ENCODE data around the gene DEPP1. TPM values are rescaled to one million over a fixed set of nuclear protein-coding genes. Genes with fewer than 3 reads are reported as not detected.

The DEPP1 gene
- total RNA-seq, 1 experiment from 2014 or later: 3.5 TPM

DNA sequence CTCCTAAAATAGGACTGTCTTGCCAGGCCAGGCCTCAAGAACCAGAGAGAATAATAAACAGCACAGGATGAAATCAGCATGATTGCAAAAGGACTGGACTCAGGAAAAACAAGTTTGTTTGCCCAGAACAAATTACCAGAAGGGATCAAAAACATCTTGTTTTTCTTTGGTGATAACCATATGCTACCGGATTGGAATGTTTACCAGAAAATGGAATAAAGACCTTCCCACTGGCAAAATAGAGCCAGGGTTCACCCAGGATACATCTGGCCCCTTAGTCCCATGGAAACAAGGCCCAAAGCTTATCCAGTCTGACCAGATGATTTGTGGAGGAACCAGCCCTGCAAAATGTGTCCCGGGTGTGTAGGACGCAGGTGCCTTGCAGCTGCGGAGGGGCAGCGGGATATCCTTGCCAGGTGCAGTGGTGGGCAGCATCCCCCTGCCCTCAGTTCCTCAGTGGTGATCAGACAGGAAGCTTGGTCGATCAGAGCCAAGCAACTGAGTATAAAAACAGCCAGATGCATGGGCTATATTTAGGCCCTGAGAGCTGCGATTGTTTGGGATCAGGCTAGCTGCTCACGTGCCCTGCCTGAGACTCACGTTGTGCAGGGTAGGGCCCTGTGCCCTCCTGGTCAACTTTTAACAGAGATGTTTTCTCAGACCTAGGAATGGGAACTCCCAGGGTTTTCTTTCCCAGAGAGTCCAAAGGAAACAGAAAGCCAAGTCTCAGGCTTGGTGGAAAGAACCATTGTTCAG, 17.5 kb upstream of the DEPP1 start:
- no peak overlapping the region for H3K4me3 ChIP-seq
- no peaks in the 10 kb centered on the region for H3K36me3 ChIP-seq
- no peak for DNase-seq
- H3K9me3 ChIP-seq: no peaks in the 10 kb centered on the region
- H3K27me3 ChIP-seq: no peaks in the 10 kb centered on the region

- no peak overlapping the region for H3K4me3 ChIP-seq
- no peaks in the 10 kb centered on the region for H3K36me3 ChIP-seq
- no peaks in the 10 kb centered on the region for H3K27me3 ChIP-seq
- no peak for DNase-seq
- H3K9me3 ChIP-seq: no peaks in the 10 kb centered on the region
Measured at GRCh38 chr10:44995581-44995913, 16.9 kb upstream of the DEPP1 start.

- H3K4me3 ChIP-seq: no peak overlapping the region
- H3K27me3 ChIP-seq: no peaks in the 10 kb centered on the region
- H3K9me3 ChIP-seq: no peaks in the 10 kb centered on the region
- DNase-seq: no peak
- no peaks in the 10 kb centered on the region for H3K36me3 ChIP-seq
Measured at GRCh38 chr10:44994752-44995530, 16.3 kb upstream of the DEPP1 start.

- no peak for DNase-seq
Measured at GRCh38 chr10:44993922-44994751, 15.5 kb upstream of the DEPP1 start.

GRCh38 chr10:44993226-44993921, 14.8 kb upstream of the DEPP1 start:
- DNase-seq: no peak
- Histone ChIP-seq H3K9me3 (no peaks in the 10 kb centered on the region), H3K27me3 (no peaks in the 10 kb centered on the region), H3K36me3 (no peaks in the 10 kb centered on the region), H3K4me3 (no peak overlapping the region)

More at GRCh38 chr10:44993922-44994751, 15.5 kb upstream of the DEPP1 start:
- H3K4me3 ChIP-seq: no peak overlapping the region
- no peaks in the 10 kb centered on the region for H3K36me3 ChIP-seq
- H3K27me3 ChIP-seq: no peaks in the 10 kb centered on the region
- H3K9me3 ChIP-seq: no peaks in the 10 kb centered on the region

DNA sequence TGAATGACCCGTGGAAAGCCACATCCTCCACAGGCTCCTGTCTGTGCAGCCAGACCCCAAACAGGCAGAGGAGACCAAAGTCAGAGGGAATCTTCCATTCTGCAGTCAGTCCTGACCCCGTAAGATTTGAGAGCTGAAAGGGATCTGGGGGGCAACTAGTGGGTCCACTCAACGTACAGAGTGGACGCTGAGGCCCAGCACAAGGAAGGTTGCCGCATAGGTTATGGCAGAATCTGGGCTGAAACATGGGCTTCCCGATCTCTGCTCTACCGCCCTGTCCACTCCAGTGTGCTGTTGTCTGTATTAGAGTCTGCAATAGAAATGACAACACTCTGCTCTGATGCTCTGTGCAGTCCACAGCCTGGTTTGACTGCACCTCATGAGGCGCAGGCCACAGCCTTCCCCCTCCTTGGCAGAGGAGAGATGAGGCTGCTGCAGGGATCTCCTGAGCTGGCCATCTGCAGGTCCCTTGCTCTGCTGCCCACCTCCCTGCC, 14.2 kb upstream of the DEPP1 start:
- Histone ChIP-seq H3K9me3 (no peaks in the 10 kb centered on the region), H3K4me3 (no peak overlapping the region), H3K27me3 (no peaks in the 10 kb centered on the region), H3K36me3 (no peaks in the 10 kb centered on the region)
- no peak for DNase-seq

DNA sequence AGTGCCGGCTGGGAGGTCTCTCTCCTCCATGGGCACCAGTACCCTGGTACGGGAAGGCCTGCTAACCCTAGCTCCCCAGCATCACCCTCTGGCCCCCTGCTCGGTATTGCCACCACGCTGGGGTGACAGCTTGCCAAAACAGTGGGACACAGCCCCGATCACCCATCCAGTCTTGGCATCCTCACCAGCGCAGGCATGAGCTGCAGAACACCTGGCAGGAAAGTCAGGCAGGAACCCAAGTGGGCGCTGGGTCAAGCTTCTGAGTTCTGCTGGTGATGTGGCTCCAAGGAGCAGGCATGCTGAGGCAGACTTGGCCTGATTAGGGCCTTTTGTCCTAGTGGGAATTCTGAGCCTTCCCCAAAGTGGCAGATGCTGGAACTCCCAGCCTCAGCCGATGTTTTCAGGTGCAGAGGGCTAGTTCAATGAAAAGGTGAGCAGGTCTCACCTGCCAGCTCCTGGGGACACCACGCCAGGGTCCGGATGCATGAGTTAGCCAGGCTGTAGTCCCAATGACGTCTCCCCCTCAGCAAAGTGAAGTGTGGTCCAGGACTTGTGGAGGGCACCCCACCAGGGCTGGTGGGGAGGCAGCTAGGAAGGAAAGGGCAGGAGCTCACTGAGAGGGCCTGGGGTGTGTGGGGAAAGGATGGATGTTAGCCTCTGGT, 13.6 kb upstream of the DEPP1 start:
- Histone ChIP-seq H3K36me3 (no peaks in the 10 kb centered on the region), H3K9me3 (no peaks in the 10 kb centered on the region), H3K4me3 (no peak overlapping the region), H3K27me3 (no peaks in the 10 kb centered on the region)
- no peak for DNase-seq

- H3K27me3 ChIP-seq: no peaks in the 10 kb centered on the region
- DNase-seq: no peak
- H3K36me3 ChIP-seq: no peaks in the 10 kb centered on the region
- no peaks in the 10 kb centered on the region for H3K9me3 ChIP-seq
- H3K4me3 ChIP-seq: no peak overlapping the region
Measured at GRCh38 chr10:44991571-44991970, 13.0 kb upstream of the DEPP1 start.

DNA sequence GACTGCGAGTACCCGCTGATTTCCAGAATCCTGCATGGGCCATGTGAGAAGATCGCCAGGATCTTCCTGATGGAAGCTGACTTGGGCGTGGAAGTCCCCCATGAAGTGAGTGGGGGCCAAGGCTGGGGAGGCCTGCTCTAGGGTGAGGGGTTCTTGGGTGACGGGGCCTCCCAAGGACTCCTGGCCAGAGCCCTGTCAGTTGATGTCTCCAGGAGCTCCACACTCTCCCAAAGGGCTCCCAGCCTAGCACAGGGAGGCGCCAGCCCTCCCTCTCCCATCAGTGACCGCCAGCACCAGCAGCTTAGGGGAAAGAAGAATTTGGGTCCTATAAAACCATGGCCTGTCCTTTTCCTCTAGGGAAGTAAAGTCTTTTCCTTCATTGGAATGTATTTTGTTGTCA, 12.4 kb upstream of the DEPP1 start:
- DNase-seq: no peak
- Histone ChIP-seq H3K36me3 (no peaks in the 10 kb centered on the region), H3K9me3 (no peaks in the 10 kb centered on the region), H3K4me3 (no peak overlapping the region), H3K27me3 (no peaks in the 10 kb centered on the region)

DNA sequence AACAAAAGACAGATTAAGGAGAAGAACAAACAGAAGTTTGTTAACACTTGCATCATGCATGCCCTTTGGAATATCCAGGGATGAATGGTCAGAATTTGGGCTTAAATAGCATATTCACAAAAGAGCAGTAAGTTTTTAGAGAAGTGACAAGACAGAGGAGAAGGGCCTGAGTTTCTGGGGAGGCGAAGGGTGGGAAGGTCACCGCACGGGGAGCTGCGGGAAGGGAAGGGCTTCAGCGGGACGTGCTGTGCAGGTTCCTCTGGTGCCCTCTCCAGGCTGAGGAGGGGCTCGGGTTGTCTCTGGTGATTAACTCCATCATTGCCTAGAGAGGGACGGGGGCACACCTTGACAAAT, 11.7 kb upstream of the DEPP1 start:
- no peaks in the 10 kb centered on the region for H3K36me3 ChIP-seq
- H3K4me3 ChIP-seq: no peak overlapping the region
- H3K27me3 ChIP-seq: no peaks in the 10 kb centered on the region
- DNase-seq: no peak
- H3K9me3 ChIP-seq: no peaks in the 10 kb centered on the region

- Histone ChIP-seq H3K4me3 (no peak overlapping the region), H3K9me3 (no peaks in the 10 kb centered on the region), H3K27me3 (no peaks in the 10 kb centered on the region), H3K36me3 (no peaks in the 10 kb centered on the region)
- DNase-seq: no peak
Measured at GRCh38 chr10:44989597-44990301, 11.1 kb upstream of the DEPP1 start.

DNA sequence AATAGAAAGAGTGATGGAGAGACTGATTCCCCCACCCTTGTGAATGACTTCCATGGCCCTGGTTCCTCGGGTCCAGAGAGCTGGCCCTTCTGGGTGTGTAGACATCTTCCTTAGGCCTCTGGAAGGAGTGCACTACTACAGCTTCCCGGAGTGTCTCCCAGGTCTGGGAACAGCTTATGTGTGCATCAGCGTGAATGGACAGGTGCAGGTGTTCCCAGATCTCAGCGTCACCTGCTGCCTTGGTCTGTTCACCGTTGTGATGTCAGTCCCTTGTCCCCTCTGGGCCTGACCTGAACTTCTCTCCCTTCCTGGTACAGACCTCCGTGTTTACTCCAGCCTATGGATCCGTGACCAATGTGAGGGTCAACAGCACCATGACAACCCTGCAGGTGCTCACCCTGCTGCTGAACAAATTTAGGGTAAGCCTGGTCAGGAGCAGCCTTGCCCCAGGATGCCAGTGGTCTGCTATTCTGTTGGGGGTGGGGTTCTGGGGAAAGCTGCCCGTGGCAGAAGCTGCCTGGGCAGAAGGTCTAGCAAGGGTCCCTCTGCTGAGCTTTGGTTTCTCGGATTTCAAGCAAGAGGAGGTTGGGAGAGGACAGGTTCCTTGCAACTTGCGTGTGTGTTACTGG, 10.5 kb upstream of the DEPP1 start:
- no peaks in the 10 kb centered on the region for H3K9me3 ChIP-seq
- no peaks in the 10 kb centered on the region for H3K27me3 ChIP-seq
- no peak for DNase-seq
- H3K36me3 ChIP-seq: no peaks in the 10 kb centered on the region
- H3K4me3 ChIP-seq: no peak overlapping the region

DNA sequence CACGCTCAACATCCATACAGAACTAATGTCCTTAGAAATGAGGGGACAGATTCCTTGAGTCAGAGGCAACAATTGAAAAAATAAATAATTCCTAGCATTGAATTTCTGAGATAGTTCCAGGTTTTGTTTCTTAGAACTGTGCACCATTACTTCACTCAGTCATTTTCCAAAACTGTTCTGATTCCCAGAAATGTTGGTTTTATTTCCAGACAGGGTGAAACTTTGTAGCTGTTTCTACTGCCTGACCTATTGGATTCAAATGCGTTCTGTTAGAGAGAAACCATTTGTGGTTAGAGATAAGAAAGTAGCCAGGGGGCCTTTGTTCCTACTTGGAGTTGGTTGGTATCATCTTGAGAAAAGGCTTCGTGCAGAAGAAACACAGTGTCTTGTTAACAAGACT, 8.1 kb upstream of the DEPP1 start:
- H3K9me3 ChIP-seq: no peaks in the 10 kb centered on the region
- H3K36me3 ChIP-seq: no peaks in the 10 kb centered on the region
- no peak overlapping the region for H3K4me3 ChIP-seq
- no peak for DNase-seq
- no peaks in the 10 kb centered on the region for H3K27me3 ChIP-seq

- H3K4me3 ChIP-seq: no peak overlapping the region
- H3K27me3 ChIP-seq: no peaks in the 10 kb centered on the region
- H3K9me3 ChIP-seq: no peaks in the 10 kb centered on the region
- no peaks in the 10 kb centered on the region for H3K36me3 ChIP-seq
- no peak for DNase-seq
Measured at GRCh38 chr10:44986179-44986578, 7.6 kb upstream of the DEPP1 start.

- H3K9me3 ChIP-seq: no peaks in the 10 kb centered on the region
- H3K36me3 ChIP-seq: no peaks in the 10 kb centered on the region
- H3K4me3 ChIP-seq: no peak overlapping the region
- no peak for DNase-seq
- H3K27me3 ChIP-seq: no peaks in the 10 kb centered on the region
Measured at GRCh38 chr10:44985175-44985681, 6.6 kb upstream of the DEPP1 start.
